ENCODE measurements around the gene PTPN13.
A peak's percentile ranks its signal among the peaks of the same experiment; 100 is the strongest.

PTPN13 gene
- total RNA-seq = 3.3 to 19.5 (median 8.4) reads per million in 9 experiments

- Mint-ChIP-seq H3K4me3 (peak within 1 kb of the TSS; percentile 61 to 89), H3K27me3 (peaks cover 20 to 21% of the 10 kb centered on the region in 2 donors)
Observed at GRCh38 chr4:86593688-86594558, at the start of gene PTPN13. TSS of gene PTPN13 (plus strand) at chr4:86594315. CDS start at chr4:86635257, 40,942 bp downstream.

GRCh38 chr4:86547140-86547539, 47.0 kb upstream of the PTPN13 start:
- H3K27ac Mint-ChIP-seq = no peak overlapping the region
- no peaks in the 10 kb centered on the region for H3K36me3 Mint-ChIP-seq (ENCODE audit: insufficient read depth)
- peaks cover 7 to 12% of the 10 kb centered on the region in 2 donors for H3K9me3 Mint-ChIP-seq
- ATAC-seq (replicated peaks) (no peak), DNase-seq (no peak)
- peaks cover 4 to 19% of the 10 kb centered on the region in 2 donors for H3K4me1 Mint-ChIP-seq (ENCODE audit: low read depth in 2 of 2)
- no peaks in the 10 kb centered on the region for H3K27me3 Mint-ChIP-seq
- H3K4me3 Mint-ChIP-seq = no peak overlapping the region

More at GRCh38 chr4:86593688-86594558, at the start of gene PTPN13:
- H3K27ac Mint-ChIP-seq = peak within 1 kb of the TSS in 1 of 2 donors; percentile 86
- peaks cover 0 to 3% of the 10 kb centered on the region in 2 donors for H3K9me3 Mint-ChIP-seq
- peaks cover 5 to 9% of the 10 kb centered on the region in 2 donors for H3K4me1 Mint-ChIP-seq (ENCODE audit: low read depth in 2 of 2)
- DNase-seq (peak; percentile 0 to 70 (median 69)), ATAC-seq (replicated peaks) (peak; percentile 88)
- peaks cover 11% of the 10 kb centered on the region for H3K36me3 Mint-ChIP-seq (ENCODE audit: insufficient read depth)

GRCh38 chr4:86549163-86549788, 44.8 kb upstream of the PTPN13 start:
- Mint-ChIP-seq H3K4me1 (ENCODE audit: low read depth in 2 of 2) (peaks cover 0 to 14% of the 10 kb centered on the region in 2 donors), H3K27me3 (no peaks in the 10 kb centered on the region), H3K27ac (no peak overlapping the region), H3K36me3 (ENCODE audit: insufficient read depth) (no peaks in the 10 kb centered on the region), H3K4me3 (no peak overlapping the region), H3K9me3 (peaks cover 6 to 12% of the 10 kb centered on the region in 2 donors)
- ATAC-seq (replicated peaks) (no peak), DNase-seq (no peak)

- H3K4me3 Mint-ChIP-seq = no peak overlapping the region
- ATAC-seq (replicated peaks) = no peak
- no peak overlapping the region for H3K27ac Mint-ChIP-seq
- no peaks in the 10 kb centered on the region for H3K27me3 Mint-ChIP-seq
- H3K9me3 Mint-ChIP-seq = peaks cover 0 to 5% of the 10 kb centered on the region in 2 donors
- H3K36me3 Mint-ChIP-seq (ENCODE audit: insufficient read depth) = no peaks in the 10 kb centered on the region
- DNase-seq = no peak
- peaks cover 0 to 9% of the 10 kb centered on the region in 2 donors for H3K4me1 Mint-ChIP-seq (ENCODE audit: low read depth in 2 of 2)
Observed at GRCh38 chr4:86551387-86551786, 42.7 kb upstream of the PTPN13 start.

- DNase-seq (no peak), ATAC-seq (replicated peaks) (peak; percentile 99)
- H3K36me3 Mint-ChIP-seq (ENCODE audit: insufficient read depth) = no peaks in the 10 kb centered on the region
- H3K9me3 Mint-ChIP-seq = peaks cover 0 to 3% of the 10 kb centered on the region in 2 donors
- no peaks in the 10 kb centered on the region for H3K27me3 Mint-ChIP-seq
- peak overlapping the region in 1 of 2 donors; percentile 13 for H3K4me3 Mint-ChIP-seq
- no peak overlapping the region for H3K27ac Mint-ChIP-seq
- H3K4me1 Mint-ChIP-seq (ENCODE audit: low read depth in 2 of 2) = peaks cover 0 to 9% of the 10 kb centered on the region in 2 donors
Observed at GRCh38 chr4:86554646-86555045, 39.5 kb upstream of the PTPN13 start.

- ATAC-seq (replicated peaks) (no peak), DNase-seq (no peak)
- peaks cover 0 to 13% of the 10 kb centered on the region in 2 donors for H3K4me1 Mint-ChIP-seq (ENCODE audit: low read depth in 2 of 2)
- no peaks in the 10 kb centered on the region for H3K36me3 Mint-ChIP-seq (ENCODE audit: insufficient read depth)
- no peak overlapping the region for H3K27ac Mint-ChIP-seq
- H3K9me3 Mint-ChIP-seq = peaks cover 0 to 3% of the 10 kb centered on the region in 2 donors
- no peaks in the 10 kb centered on the region for H3K27me3 Mint-ChIP-seq
- H3K4me3 Mint-ChIP-seq = no peak overlapping the region
Observed at GRCh38 chr4:86556791-86557415, 37.2 kb upstream of the PTPN13 start.

GRCh38 chr4:86557526-86557925, 36.6 kb upstream of the PTPN13 start:
- no peak for DNase-seq
- H3K9me3 Mint-ChIP-seq = peaks cover 0 to 3% of the 10 kb centered on the region in 2 donors
- no peak overlapping the region for H3K4me3 Mint-ChIP-seq
- H3K27me3 Mint-ChIP-seq = no peaks in the 10 kb centered on the region
- peaks cover 0 to 11% of the 10 kb centered on the region in 2 donors for H3K4me1 Mint-ChIP-seq (ENCODE audit: low read depth in 2 of 2)
- no peaks in the 10 kb centered on the region for H3K36me3 Mint-ChIP-seq (ENCODE audit: insufficient read depth)
- ATAC-seq (replicated peaks) = no peak
- H3K27ac Mint-ChIP-seq = no peak overlapping the region

- H3K4me3 Mint-ChIP-seq = no peak overlapping the region
- H3K9me3 Mint-ChIP-seq = peaks cover 0 to 3% of the 10 kb centered on the region in 2 donors
- H3K4me1 Mint-ChIP-seq (ENCODE audit: low read depth in 2 of 2) = peaks cover 0 to 11% of the 10 kb centered on the region in 2 donors
- no peaks in the 10 kb centered on the region for H3K36me3 Mint-ChIP-seq (ENCODE audit: insufficient read depth)
- H3K27ac Mint-ChIP-seq = no peak overlapping the region
- ATAC-seq (replicated peaks) = no peak
- H3K27me3 Mint-ChIP-seq = no peaks in the 10 kb centered on the region
- DNase-seq = no peak
Observed at GRCh38 chr4:86558258-86558657, 35.9 kb upstream of the PTPN13 start.

GRCh38 chr4:86558797-86559196, 35.3 kb upstream of the PTPN13 start:
- Mint-ChIP-seq H3K36me3 (ENCODE audit: insufficient read depth) (no peaks in the 10 kb centered on the region), H3K4me3 (no peak overlapping the region), H3K9me3 (peaks cover 0 to 3% of the 10 kb centered on the region in 2 donors), H3K4me1 (ENCODE audit: low read depth in 2 of 2) (peaks cover 0 to 9% of the 10 kb centered on the region in 2 donors), H3K27ac (no peak overlapping the region), H3K27me3 (no peaks in the 10 kb centered on the region)
- ATAC-seq (replicated peaks) (no peak), DNase-seq (no peak)

GRCh38 chr4:86560447-86560846, 33.7 kb upstream of the PTPN13 start:
- Mint-ChIP-seq H3K9me3 (no peaks in the 10 kb centered on the region), H3K27ac (no peak overlapping the region), H3K4me1 (ENCODE audit: low read depth in 2 of 2) (peaks cover 0 to 4% of the 10 kb centered on the region in 2 donors), H3K4me3 (no peak overlapping the region), H3K36me3 (ENCODE audit: insufficient read depth) (no peaks in the 10 kb centered on the region), H3K27me3 (no peaks in the 10 kb centered on the region)
- DNase-seq (no peak), ATAC-seq (replicated peaks) (no peak)

GRCh38 chr4:86561256-86561655, 32.9 kb upstream of the PTPN13 start:
- DNase-seq = no peak
- H3K9me3 Mint-ChIP-seq = no peaks in the 10 kb centered on the region
- H3K4me1 Mint-ChIP-seq (ENCODE audit: low read depth in 2 of 2) = peaks cover 0 to 4% of the 10 kb centered on the region in 2 donors
- H3K27me3 Mint-ChIP-seq = no peaks in the 10 kb centered on the region
- H3K4me3 Mint-ChIP-seq = no peak overlapping the region
- no peak overlapping the region for H3K27ac Mint-ChIP-seq
- H3K36me3 Mint-ChIP-seq (ENCODE audit: insufficient read depth) = no peaks in the 10 kb centered on the region
- ATAC-seq (replicated peaks) = no peak

- DNase-seq (no peak), ATAC-seq (replicated peaks) (no peak)
- Mint-ChIP-seq H3K36me3 (ENCODE audit: insufficient read depth) (no peaks in the 10 kb centered on the region), H3K27me3 (no peaks in the 10 kb centered on the region), H3K4me1 (ENCODE audit: low read depth in 2 of 2) (peaks cover 0 to 4% of the 10 kb centered on the region in 2 donors), H3K9me3 (no peaks in the 10 kb centered on the region), H3K27ac (no peak overlapping the region), H3K4me3 (no peak overlapping the region)
Observed at GRCh38 chr4:86563416-86563815, 30.7 kb upstream of the PTPN13 start.

- ATAC-seq (replicated peaks) = no peak
- peaks cover 0 to 7% of the 10 kb centered on the region in 2 donors for H3K4me1 Mint-ChIP-seq (ENCODE audit: low read depth in 2 of 2)
- no peaks in the 10 kb centered on the region for H3K9me3 Mint-ChIP-seq
- H3K27ac Mint-ChIP-seq = no peak overlapping the region
- no peak for DNase-seq
- no peaks in the 10 kb centered on the region for H3K27me3 Mint-ChIP-seq
- no peak overlapping the region for H3K4me3 Mint-ChIP-seq
- no peaks in the 10 kb centered on the region for H3K36me3 Mint-ChIP-seq (ENCODE audit: insufficient read depth)
Observed at GRCh38 chr4:86564795-86565194, 29.3 kb upstream of the PTPN13 start.
